Measurements from ENCODE around the gene P3H1.
"Not testable (repeated sequence)": the region's sequence is repeated elsewhere in the genome, so short reads cannot be mapped to it uniquely, and the experiment has no call there.

The P3H1 gene

GRCh38 chr1:42769811-42770210, 3.0 kb upstream of the P3H1 start:
- no peak for DNase-seq (ENCODE audit: low spot score)

GRCh38 chr1:42768172-42768571, 1.3 kb upstream of the P3H1 start:
- DNase-seq (ENCODE audit: low spot score): no peak

- DNase-seq (ENCODE audit: low spot score): peak; percentile 26
These were observed 727 bp upstream of the P3H1 start for GRCh38 chr1:42767510-42768000.

- peak; percentile 77 for DNase-seq (ENCODE audit: low spot score)
These were observed 742 bp downstream of the P3H1 start for GRCh38 chr1:42765832-42766740.

- DNase-seq (ENCODE audit: low spot score): no peak
These were observed 1.6 kb downstream of the P3H1 start for GRCh38 chr1:42765269-42765668.

- no peak for DNase-seq (ENCODE audit: low spot score)
These were observed 4.6 kb downstream of the P3H1 start for GRCh38 chr1:42762269-42762668.

GRCh38 chr1:42761567-42761966, 5.3 kb downstream of the P3H1 start:
- no peak for DNase-seq (ENCODE audit: low spot score)

- DNase-seq (ENCODE audit: low spot score): no peak
These were observed 7.7 kb downstream of the P3H1 start for GRCh38 chr1:42759114-42759513.

- no peak for DNase-seq (ENCODE audit: low spot score)
These were observed 8.2 kb downstream of the P3H1 start for GRCh38 chr1:42758641-42759040.

GRCh38 chr1:42757892-42758275, 8.9 kb downstream of the P3H1 start:
- DNase-seq (ENCODE audit: low spot score): no peak

GRCh38 chr1:42756956-42757891, 9.6 kb downstream of the P3H1 start:
- peak; percentile 61 for DNase-seq (ENCODE audit: low spot score)

GRCh38 chr1:42753070-42753469, 13.8 kb downstream of the P3H1 start:
- DNase-seq (ENCODE audit: low spot score): no peak

GRCh38 chr1:42752284-42752683, 14.5 kb downstream of the P3H1 start:
- no peak for DNase-seq (ENCODE audit: low spot score)

- DNase-seq (ENCODE audit: low spot score): not testable (repeated sequence)
These were observed 15.2 kb downstream of the P3H1 start for GRCh38 chr1:42751511-42752070.

- no peak for DNase-seq (ENCODE audit: low spot score)
These were observed 16.8 kb downstream of the P3H1 start for GRCh38 chr1:42750041-42750440.

- DNase-seq (ENCODE audit: low spot score): peak; percentile 60
These were observed 18.1 kb downstream of the P3H1 start for GRCh38 chr1:42748461-42749410.

GRCh38 chr1:42748021-42748420, 18.8 kb downstream of the P3H1 start:
- no peak for DNase-seq (ENCODE audit: low spot score)

GRCh38 chr1:42747125-42747524, 19.7 kb downstream of the P3H1 start:
- DNase-seq (ENCODE audit: low spot score): no peak

- DNase-seq (ENCODE audit: low spot score): no peak
These were observed 20.3 kb downstream of the P3H1 start for GRCh38 chr1:42746436-42747105.

- DNase-seq (ENCODE audit: low spot score): no peak
These were observed 21.0 kb downstream of the P3H1 start for GRCh38 chr1:42745851-42746250.

- DNase-seq (ENCODE audit: low spot score): no peak
These were observed 22.7 kb downstream of the P3H1 start for GRCh38 chr1:42744148-42744413.

All from SW480 (cell line).